HG02763 (cell line): ENCODE data around the gene JAZF1.

Source experiments
- ATAC-seq: cut with Tn5 transposase; IDR thresholded peaks from one replicate; pipeline ENCODE4 v1.9.1; 2021; ENCODE audit warnings: mild to moderate bottlenecking, moderate library complexity; ENCODE audit not compliant: unreplicated experiment

Gene JAZF1

GRCh38 chr7:28112012-28112411 lies 68.6 kb downstream of the JAZF1 start:
- no peak for ATAC-seq

DNA sequence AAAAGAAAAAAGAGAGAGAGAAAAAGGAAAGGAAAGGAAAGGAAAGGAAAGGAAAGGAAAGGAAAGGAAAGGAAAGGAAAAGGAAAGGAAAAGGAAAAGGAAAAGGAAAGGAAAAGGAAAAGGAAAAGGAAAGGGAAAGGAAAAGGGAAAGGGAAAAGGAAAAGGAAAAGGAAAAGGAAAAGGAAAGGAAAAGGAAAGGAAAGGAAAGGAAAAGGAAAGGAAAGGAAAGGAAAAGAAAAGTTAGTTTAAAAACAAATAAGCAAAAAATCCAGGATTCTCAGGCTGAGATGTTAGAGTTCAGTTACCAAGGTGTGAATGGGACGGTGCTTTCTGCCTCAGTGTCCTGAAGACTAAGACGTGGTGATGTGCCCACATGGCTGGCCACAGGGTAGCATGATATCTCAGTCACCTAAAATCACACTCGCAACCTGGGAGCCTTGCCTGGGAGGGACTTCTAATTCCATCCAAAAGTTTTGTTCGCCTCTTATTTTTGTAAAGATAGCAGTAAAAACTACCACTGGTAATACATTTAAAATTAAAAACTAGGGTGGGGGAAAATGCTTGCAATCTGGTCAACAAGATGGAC lies 70.1 kb downstream of the JAZF1 start:
- no peak for ATAC-seq

DNA sequence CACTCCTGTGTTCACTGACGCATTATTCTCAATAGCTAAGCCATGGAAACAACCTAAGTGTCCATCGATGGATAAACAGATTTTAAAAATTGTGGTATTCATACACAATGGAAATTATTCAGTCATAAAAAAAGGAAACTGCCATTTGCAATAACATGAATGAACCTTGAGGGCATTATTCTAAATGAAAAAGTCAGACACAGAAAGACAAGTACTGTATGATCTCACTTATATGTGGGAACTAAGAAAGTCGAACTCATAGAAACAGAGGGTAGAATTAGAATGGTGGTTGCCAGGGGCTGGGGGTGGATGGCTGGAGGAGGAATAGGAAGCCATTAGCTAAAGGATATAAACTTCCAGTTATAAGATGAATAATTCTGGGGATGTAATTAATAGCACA lies 71.8 kb downstream of the JAZF1 start:
- no peak for ATAC-seq

GRCh38 chr7:28107960-28108359 lies 72.6 kb downstream of the JAZF1 start:
- no peak for ATAC-seq

- no peak for ATAC-seq
These were observed 74.2 kb downstream of the JAZF1 start for GRCh38 chr7:28106321-28106829.

DNA sequence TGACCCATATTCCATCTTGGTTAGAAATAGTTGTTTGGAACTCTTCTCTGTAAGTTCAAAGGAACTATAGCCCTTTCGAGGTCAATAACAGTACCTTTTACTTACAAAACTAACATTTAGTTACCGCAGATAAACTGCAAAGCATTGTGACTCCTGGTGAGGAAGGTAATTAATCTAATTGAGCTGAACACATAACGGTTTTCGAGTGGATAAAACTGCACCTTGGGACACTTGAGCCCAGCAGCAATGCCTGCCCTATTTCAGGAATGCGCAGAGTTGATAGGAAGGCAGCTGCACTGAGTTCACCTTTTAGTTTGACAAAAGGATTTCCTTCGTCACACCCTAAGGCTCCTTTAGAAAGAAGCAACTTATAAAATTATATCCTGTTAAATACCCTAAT lies 75.4 kb downstream of the JAZF1 start:
- no peak for ATAC-seq

DNA sequence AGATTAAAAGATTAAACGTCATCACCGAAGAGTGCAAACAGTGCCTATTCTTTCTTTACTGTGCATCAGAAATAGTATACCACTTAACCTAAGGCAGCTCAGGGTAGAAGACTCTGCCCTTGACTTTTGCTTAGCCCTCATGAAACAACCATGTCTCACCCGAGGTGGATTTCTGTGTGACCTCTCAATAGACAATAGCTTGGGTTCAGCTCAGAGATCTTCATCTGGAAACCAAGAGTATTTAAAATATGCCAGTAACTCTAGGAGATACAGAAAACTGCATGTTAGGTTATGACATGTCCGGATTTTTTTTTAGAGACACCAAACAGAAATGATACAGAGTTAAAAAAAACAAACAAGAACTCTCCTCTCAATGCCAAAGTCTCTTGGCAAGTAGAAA lies 75.8 kb downstream of the JAZF1 start:
- no peak for ATAC-seq

DNA sequence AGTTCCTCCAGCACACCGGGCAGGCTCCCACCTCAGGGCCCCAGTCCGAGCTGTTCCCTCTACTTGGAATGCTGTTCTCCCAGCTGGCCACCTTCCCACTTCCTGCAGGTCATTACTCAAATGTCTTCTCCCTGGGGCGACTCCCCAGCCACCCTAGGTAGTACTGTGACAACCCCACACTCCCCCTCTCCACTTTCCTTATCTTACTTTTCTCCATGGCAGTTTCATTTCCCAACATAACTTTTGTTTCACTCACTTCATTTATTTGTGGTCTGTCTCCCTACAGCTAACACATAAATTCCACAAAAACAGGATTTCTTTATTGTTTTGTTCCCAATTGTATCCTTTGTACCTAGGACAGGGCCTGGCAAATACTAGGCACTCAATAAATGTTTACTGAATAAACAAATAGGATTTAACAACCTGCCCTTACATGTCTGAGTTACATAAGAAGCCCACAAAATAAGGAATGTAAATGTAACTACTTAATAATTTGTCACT lies 76.5 kb downstream of the JAZF1 start:
- no peak for ATAC-seq

GRCh38 chr7:28102797-28103196 lies 77.8 kb downstream of the JAZF1 start:
- ATAC-seq, result no peak

- no peak for ATAC-seq
These were observed 83.9 kb downstream of the JAZF1 start for GRCh38 chr7:28096713-28097112.

DNA sequence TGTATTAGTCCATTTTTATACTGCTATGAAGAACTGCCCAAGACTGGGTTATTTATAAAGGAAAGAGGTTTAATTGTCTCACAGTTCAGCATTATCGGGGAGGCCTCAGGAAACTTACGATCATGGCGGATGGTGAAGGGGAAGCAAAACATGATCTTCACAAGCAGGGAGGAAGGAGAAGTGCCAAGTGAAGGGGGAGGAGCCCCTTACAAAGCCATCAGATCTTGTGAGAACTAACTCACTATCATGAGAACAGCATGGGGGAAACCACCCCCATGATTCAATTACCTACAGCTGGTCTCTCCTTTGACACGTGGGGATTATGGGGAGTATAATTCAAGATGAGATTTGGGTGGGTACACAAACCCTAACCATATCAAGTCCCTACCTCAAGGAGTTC lies 85.4 kb downstream of the JAZF1 start:
- no peak for ATAC-seq

DNA sequence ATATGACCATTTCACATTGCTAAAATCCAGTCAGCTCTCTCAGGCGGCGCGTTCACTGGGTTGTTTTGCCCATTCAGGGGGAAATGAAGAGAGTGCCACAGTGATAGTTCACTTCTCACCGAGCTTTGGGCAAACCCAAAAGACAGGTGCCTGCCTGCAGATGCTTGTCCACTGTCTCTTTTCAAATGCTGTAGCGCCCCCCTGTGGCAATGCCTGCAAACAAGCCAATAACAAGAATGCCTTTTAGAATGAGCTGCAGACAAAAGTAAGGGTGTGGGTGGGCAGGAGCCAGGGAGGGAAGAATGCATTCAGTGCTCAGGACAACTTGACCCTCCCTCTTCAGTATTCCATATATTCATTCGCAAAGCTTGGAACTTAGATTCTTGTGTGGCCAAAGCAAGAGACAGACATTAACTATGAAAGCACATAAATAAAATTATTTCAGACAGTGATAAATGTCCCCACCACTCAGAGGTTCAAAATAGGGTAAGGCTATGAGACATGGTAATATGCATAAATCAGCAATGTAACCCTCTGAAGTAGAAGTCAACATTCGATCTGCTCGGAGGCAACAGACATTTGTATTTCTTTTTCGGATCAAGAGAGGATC lies 86.9 kb downstream of the JAZF1 start:
- ATAC-seq, result no peak

DNA sequence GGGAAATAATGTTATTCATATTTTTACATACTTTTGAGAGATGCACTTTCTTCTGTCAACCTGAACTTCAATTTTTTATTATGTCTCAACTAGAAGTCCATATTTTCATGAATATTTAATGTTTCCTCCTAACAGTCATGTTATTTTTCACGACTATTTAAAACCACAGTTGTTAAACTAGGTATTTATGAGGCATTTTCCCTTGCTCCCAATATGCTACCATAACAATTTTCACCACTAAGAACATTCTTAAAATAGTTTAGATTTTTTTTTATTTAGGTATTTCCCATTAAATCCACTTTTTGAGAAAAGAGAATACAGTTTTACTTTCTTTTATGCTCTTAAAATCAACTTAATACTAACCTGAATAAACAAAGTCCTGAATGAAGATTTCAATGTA lies 89.4 kb downstream of the JAZF1 start:
- ATAC-seq, result no peak

DNA sequence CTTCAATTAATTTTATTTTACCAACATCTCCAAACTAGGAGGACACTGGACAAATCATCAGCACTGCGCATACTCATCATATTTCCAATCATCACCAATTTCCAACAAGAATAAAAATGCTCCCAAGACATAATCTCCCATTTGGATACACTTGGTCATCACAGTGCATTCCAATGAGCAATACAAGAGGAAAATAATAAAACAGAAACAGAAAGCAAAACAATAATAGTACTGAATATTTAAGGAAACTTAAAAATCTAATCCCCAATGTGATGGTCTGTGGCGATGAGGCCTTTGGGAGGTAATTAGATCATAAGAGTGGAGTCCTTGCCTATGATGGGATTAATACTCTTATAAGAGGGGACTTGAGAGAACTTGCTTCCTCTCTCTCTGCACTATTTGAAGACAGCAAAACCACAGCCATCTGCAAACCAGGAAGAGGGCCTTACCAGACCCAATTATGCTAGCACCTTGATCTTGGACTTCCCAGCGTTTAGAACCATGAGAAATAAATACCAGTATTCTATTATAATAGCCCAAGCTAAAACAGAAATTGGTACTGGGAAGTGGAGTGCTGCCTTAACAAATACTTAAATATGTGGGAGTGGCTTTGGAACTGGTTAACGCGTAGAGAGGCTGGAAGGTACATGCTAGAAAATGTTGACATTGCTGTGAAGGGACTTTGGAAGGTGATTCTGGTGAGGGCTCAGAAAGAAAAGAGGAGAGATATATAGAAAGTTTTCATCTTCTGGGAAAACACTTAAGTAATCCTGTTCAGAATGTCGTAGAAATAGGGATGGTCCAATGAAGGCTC lies 91.5 kb downstream of the JAZF1 start:
- no peak for ATAC-seq

DNA sequence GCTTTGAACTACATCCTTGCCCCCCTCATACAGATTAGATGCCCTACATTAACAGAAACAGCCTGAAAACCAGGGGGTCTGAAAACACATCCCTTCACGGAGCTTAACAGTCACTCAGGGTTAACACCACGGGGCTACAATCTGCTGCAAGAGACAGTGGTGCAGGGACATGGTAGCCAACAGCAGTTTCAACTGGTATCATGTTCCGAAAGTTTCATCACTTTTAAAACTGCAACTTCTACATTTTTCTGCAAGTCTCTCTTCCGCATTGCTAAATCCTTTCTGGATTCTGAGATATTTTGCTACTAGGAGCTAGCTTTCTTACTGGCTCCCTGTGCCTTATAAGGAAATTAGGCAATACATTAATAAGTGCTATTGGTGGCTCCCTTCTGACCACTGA lies 92.6 kb downstream of the JAZF1 start:
- no peak for ATAC-seq

DNA sequence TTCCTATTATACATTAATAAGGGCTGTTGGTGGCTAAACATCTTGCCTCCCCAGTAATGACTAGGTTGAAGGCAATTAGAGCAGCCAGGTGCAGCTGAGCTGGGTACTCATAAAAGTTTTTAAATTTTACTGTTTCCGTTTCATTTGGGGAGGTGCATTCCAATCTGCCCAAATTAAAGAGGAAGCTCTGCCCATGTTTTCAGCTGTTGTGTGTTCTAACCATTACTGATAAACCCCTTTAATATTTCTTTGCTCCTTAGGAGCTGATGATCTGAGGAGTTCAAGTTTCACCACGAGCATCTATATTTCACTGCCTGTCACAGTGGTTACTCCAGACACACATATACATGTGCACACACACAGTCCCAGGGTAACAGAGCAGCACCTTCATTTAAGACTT lies 94.4 kb downstream of the JAZF1 start:
- no peak for ATAC-seq

GRCh38 chr7:28083998-28084985 lies 96.3 kb downstream of the JAZF1 start:
- no peak for ATAC-seq

- no peak for ATAC-seq
These were observed 97.2 kb downstream of the JAZF1 start for GRCh38 chr7:28083164-28083997.

DNA sequence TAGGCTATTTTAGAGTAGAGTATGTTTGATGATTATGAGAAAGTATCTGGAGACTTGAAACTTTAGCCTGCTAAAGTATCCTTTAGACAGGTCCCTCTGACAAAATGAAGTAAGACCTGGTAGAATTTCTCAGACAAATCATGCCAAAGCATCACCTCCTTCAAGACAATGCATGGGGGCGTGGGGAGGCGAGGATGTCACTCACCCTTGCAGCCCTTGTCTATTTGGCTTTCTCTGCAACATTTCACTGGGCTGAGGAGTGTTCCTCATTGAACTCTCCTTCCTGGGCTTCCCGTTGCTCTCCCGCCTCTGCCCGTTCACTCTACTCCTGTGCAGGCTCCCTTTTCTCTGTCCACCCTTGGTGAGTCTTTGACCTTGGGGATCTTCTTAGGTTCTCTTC lies 98.5 kb downstream of the JAZF1 start:
- ATAC-seq, result no peak

GRCh38 chr7:28081016-28081415 lies 99.6 kb downstream of the JAZF1 start:
- no peak for ATAC-seq
